Adrenal gland (tissue), 5 donors: ENCODE results near the gene CD28.

Source experiments
- CTCF ChIP-seq, 6 experiments: fragments of 450-650 bp in 4 of 6; fragments of 200-600 bp in 2 of 6; sonication (generic) in 1 of 6; IDR thresholded peaks; 1 replicate in 5 of 6; 2 replicates in 1 of 6; pipeline versions ENCODE4 v1.5.1 to v1.8.0; 2016 to 2021; ENCODE audit warnings: antibody characterized with exemption in 6 of 6, mild to moderate bottlenecking in 2 of 6, moderate library complexity in 1 of 6
- POLR2A ChIP-seq, 2 donors: fragments of 450-650 bp; IDR thresholded peaks; one replicate each; pipeline ENCODE4 v1.6.1; 2017; ENCODE audit warnings: antibody characterized with exemption in 2 of 2, mild to moderate bottlenecking in 2 of 2, moderate library complexity in 1 of 2
- donor health status: DM: no; HTN: no; CAD: no.

DNA sequence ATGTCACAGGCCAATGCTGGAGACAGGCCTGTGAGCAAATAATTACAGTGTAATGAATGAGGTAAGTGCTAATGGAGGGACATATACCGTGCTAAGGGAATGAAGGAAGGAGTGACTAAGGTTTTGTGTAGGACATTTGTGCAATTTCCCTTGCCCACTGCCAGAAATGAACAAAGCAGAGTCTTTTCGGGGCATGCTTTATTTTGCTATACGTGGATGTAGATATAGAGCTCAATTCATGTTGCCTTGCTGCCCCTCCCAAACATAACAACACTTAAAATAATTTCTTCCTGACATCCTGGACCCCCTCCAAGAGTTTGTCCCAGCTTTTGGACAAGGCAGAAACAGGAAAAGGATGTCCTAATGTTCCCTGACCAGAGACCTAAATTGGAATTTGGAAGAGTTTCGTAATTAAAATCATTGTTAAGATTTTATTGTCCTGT is 23.7 kb upstream of the CD28 start:
- TF ChIP-seq CTCF (IDR thresholded peaks at IDR 0.05), result no peak
- no peak for TF ChIP-seq POLR2A (IDR thresholded peaks at IDR 0.05)
